Nephron progenitor cell (in vitro differentiated cells): ENCODE results near the gene MEPE.

ENCODE experiments used
- DNase-seq: peaks from one replicate; pipeline ENCODE4 v3.0.0; 2021
- H3K27ac Mint-ChIP-seq: 2 replicates; pipeline ENCODE4 v1.8.0; 2021; ENCODE audit warnings: mild to moderate bottlenecking, moderate library complexity, mixed read lengths
- H3K27me3 Mint-ChIP-seq: 2 replicates; pipeline ENCODE4 v1.8.0; 2021; ENCODE audit warnings: mild to moderate bottlenecking, low read depth, mixed read lengths; ENCODE audit not compliant: poor library complexity
- H3K36me3 Mint-ChIP-seq: 2 replicates; pipeline ENCODE4 v1.8.0; 2021; ENCODE audit warnings: low read depth, mixed read lengths
- H3K4me1 Mint-ChIP-seq: 2 replicates; pipeline ENCODE4 v1.8.0; 2021; ENCODE audit warnings: mixed read lengths
- H3K4me3 Mint-ChIP-seq: 2 replicates; pipeline ENCODE4 v1.8.0; 2021; ENCODE audit warnings: mild to moderate bottlenecking, moderate library complexity, mixed read lengths
- H3K9me3 Mint-ChIP-seq: 2 replicates; pipeline ENCODE4 v1.8.0; 2021; ENCODE audit warnings: mild to moderate bottlenecking, moderate library complexity, mixed read lengths
- TF ChIP-seq, protein P1 (sequence below): fragments of 200-600 bp; sonication (generic); IDR thresholded peaks from 2 replicates; pipeline ENCODE4 v1.5.0; 2021; ENCODE audit warnings: antibody characterized with exemption

MEPE gene

DNA sequence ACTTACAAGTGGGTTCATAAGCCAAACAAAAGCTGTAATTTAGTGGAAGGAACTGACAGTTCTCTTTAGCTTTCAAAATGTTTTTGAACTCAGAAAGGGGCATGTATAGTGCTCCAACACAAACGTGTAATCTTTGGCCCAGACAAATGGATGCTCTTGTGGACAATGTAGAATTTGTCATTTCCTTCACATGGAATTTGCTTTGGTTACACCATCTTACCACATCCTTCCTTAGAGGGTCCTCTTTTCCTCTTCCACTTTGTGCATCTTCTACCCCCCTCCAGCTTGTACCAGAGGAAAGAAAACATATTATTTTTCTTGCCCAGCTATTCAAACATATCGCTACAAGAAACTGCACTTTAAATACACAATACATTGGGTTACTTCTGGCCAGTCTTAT lies 42.4 kb downstream of the MEPE start:
- no peaks in the 10 kb centered on the region for H3K36me3 Mint-ChIP-seq
- TF ChIP-seq, protein P1, sequence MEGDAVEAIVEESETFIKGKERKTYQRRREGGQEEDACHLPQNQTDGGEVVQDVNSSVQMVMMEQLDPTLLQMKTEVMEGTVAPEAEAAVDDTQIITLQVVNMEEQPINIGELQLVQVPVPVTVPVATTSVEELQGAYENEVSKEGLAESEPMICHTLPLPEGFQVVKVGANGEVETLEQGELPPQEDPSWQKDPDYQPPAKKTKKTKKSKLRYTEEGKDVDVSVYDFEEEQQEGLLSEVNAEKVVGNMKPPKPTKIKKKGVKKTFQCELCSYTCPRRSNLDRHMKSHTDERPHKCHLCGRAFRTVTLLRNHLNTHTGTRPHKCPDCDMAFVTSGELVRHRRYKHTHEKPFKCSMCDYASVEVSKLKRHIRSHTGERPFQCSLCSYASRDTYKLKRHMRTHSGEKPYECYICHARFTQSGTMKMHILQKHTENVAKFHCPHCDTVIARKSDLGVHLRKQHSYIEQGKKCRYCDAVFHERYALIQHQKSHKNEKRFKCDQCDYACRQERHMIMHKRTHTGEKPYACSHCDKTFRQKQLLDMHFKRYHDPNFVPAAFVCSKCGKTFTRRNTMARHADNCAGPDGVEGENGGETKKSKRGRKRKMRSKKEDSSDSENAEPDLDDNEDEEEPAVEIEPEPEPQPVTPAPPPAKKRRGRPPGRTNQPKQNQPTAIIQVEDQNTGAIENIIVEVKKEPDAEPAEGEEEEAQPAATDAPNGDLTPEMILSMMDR: no peak

DNA sequence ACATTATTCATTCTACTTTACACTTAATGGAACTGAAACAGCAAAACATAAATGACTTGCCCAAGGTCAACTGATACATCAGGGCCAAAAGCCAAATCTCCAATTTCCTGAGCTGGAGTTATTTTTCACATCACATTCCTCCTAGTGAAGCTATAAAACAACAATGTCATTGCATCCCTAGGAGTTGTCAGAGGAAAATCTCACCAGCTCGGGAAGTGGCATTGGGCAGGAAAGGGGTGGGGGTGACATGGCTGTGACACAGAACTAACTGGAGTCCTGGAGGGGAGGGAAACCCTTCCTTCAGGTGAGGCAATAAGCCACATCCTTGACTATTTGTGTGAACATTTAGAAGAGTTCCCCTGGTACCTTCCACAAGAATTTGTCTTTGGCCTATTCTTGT lies 47.3 kb downstream of the MEPE start:
- no peaks in the 10 kb centered on the region for H3K36me3 Mint-ChIP-seq
- no peak overlapping the region for H3K27ac Mint-ChIP-seq
- H3K27me3 Mint-ChIP-seq: peaks cover 3% of the 10 kb centered on the region
- DNase-seq: no peak
- no peak overlapping the region for H3K4me3 Mint-ChIP-seq
- H3K4me1 Mint-ChIP-seq: peaks cover 5% of the 10 kb centered on the region
- TF ChIP-seq, protein P1: no peak
- H3K9me3 Mint-ChIP-seq: no peaks in the 10 kb centered on the region

More for the DNA sequence above, 42.4 kb downstream of the MEPE start:
- Mint-ChIP-seq H3K4me1 (no peaks in the 10 kb centered on the region), H3K4me3 (no peak overlapping the region), H3K27ac (no peak overlapping the region), H3K27me3 (no peaks in the 10 kb centered on the region), H3K9me3 (no peaks in the 10 kb centered on the region)
- no peak for DNase-seq

DNA sequence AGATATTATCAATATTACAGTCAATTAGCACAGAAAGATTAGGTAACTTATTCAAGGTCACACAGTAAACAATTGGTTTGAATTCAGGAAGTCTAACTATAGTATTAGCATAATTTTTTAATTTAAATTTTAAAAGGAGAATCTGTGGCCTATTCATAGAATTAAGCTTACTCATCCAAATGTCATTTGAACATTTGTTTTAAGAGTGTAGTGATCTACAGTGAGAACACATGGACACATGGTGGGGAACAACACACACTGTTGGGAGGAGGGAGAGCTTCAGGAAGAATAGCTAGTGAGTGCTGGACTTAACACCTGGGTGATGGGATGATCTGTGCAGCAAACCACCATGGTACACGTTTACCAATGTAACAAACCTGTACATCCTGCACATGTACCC lies 48.3 kb downstream of the MEPE start:
- H3K36me3 Mint-ChIP-seq: no peaks in the 10 kb centered on the region
- no peaks in the 10 kb centered on the region for H3K9me3 Mint-ChIP-seq
- H3K4me3 Mint-ChIP-seq: no peak overlapping the region

DNA sequence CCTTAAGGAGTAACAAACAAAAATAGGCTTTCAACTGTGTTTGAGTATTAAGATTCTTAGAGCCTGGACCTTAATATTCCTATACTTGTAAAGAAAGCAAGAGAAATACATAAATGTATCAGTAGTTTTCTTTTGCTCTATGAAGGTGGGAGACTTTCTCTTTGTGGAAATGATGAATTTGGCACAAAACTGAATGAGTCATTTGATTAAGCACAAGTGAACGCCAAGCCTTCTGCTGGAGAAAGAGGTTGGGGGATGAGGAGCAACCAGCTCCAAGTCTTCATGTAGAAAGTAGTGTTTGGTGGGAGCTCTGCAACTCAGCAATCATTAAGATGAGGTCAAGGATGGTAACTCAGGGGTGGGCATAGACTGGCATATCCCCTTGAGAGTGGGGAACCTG lies 49.6 kb downstream of the MEPE start:
- Mint-ChIP-seq H3K9me3 (no peaks in the 10 kb centered on the region), H3K4me1 (peaks cover 12% of the 10 kb centered on the region), H3K36me3 (no peaks in the 10 kb centered on the region), H3K27me3 (peaks cover 3% of the 10 kb centered on the region), H3K27ac (no peak overlapping the region), H3K4me3 (no peak overlapping the region)
- TF ChIP-seq, protein P1: no peak
- no peak for DNase-seq

More for the DNA sequence above, 48.3 kb downstream of the MEPE start:
- peaks cover 12% of the 10 kb centered on the region for H3K4me1 Mint-ChIP-seq
- no peak for DNase-seq
- no peak overlapping the region for H3K27ac Mint-ChIP-seq
- TF ChIP-seq, protein P1: no peak
- H3K27me3 Mint-ChIP-seq: peaks cover 3% of the 10 kb centered on the region

DNA sequence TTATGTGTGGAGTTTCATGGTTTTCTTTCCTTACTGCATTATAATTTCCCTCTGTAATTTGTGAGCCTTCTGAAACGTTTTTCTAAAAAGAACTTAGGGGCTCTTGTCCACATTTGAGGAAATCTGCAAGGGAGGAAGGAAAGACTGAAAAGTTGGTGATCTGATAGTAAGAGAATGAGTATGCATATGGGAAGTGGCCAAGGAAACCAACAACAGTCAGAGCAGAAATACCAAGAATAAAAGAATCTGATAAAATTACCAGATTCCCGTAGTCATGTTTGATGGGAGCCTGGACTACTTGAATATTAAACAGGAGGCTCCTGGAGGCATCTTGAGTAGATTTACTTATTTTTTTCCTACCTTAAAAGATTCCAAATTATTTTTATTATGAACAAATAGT lies 50.1 kb downstream of the MEPE start:
- Mint-ChIP-seq H3K27ac (no peak overlapping the region), H3K36me3 (no peaks in the 10 kb centered on the region), H3K4me1 (peaks cover 12% of the 10 kb centered on the region), H3K27me3 (peaks cover 3% of the 10 kb centered on the region), H3K9me3 (no peaks in the 10 kb centered on the region), H3K4me3 (no peak overlapping the region)
- TF ChIP-seq, protein P1: no peak
- no peak for DNase-seq

DNA sequence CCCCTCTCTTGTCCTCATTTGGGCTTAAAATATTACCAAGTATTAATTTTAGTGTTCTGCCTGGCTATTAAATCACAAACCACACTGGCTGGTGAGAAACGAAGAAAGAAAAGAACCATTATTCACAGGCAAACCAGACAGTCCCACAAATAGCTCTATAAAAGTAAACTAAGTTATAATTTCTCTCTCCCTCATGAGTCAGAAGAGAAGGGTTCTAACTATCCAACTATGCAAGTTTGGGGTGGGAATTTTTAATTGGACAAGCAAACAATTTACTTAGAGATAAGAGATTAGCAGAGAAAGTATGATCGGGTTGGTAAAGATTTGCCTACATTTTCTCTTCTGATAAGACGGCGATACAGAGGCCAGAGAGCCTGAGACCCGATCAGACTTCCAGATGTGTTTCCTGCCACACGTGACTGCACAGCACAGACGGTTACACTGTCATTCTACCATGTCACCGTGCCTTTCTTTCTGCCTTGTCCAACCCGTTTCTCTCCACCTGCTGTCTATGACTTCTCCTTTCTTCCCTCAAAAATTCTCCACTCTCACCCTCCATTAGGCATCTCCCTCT lies 52.3 kb downstream of the MEPE start:
- TF ChIP-seq, protein P1: no peak
- Mint-ChIP-seq H3K36me3 (peaks cover 6% of the 10 kb centered on the region), H3K27ac (peak overlapping the region; percentile 20), H3K4me1 (peaks cover 12% of the 10 kb centered on the region), H3K4me3 (no peak overlapping the region), H3K9me3 (peaks cover 18% of the 10 kb centered on the region), H3K27me3 (peaks cover 3% of the 10 kb centered on the region)
- no peak for DNase-seq
